ENCODE measurements around the gene TMEM14A.

The TMEM14A gene

DNA sequence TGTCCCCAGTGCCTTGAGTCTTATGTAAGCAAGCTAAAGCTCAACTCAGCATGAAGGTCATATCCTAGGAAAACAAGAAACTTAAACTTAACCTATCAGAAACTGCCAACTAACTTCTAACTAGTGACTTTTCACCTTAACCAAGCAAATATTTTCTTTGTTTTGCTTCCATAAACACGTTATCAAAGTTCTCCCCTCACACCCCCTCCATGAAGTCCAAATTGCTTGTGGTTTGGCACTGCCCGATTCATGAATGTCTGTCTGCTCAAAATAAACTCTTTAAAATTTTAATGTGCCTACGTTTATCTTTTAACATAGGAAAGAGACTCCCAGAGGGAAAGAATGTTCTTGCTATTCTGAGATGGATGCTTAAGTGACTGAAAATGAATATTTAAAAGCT is 57.5 kb downstream of the TMEM14A start:
- no peak for DNase-seq
- no peaks in the 10 kb centered on the region for H3K36me3 ChIP-seq
- no peak for TF ChIP-seq CTCF (IDR thresholded peaks at IDR 0.05; ENCODE audit: low read depth, low read length)
- no peaks in the 10 kb centered on the region for H3K27me3 ChIP-seq (ENCODE audit: insufficient read depth, low read depth, severe bottlenecking)
- H3K27ac ChIP-seq: no peak overlapping the region
- no peaks in the 10 kb centered on the region for H3K9me3 ChIP-seq (ENCODE audit: severe bottlenecking)
- no peak overlapping the region for H3K4me3 ChIP-seq (ENCODE audit: low read depth, low read length)

DNA sequence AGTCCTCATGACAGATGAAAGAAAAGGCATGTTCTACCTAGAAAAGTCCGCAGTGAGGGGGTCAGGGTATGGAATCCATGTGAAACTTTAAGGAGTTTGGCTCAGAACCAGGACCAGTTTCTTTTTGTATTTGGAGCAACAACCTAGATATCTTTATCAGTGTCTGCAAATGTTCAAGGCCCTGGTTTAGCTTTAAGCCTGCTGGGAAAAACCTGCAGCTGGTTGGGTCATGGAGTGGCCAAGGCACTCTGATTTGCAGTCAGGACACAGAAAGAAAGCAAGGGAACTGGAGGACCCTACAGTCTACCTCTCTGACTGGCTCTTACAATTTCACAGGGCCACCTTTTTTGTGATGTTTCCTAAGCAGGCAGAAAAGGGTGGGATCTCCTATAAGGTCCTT is 58.7 kb downstream of the TMEM14A start:
- no peak for DNase-seq
- Histone ChIP-seq H3K9me3 (ENCODE audit: severe bottlenecking) (no peaks in the 10 kb centered on the region), H3K27me3 (ENCODE audit: insufficient read depth, low read depth, severe bottlenecking) (no peaks in the 10 kb centered on the region), H3K4me3 (ENCODE audit: low read depth, low read length) (no peak overlapping the region), H3K27ac (no peak overlapping the region), H3K36me3 (no peaks in the 10 kb centered on the region)
- TF ChIP-seq CTCF (IDR thresholded peaks at IDR 0.05; ENCODE audit: low read depth, low read length): no peak

DNA sequence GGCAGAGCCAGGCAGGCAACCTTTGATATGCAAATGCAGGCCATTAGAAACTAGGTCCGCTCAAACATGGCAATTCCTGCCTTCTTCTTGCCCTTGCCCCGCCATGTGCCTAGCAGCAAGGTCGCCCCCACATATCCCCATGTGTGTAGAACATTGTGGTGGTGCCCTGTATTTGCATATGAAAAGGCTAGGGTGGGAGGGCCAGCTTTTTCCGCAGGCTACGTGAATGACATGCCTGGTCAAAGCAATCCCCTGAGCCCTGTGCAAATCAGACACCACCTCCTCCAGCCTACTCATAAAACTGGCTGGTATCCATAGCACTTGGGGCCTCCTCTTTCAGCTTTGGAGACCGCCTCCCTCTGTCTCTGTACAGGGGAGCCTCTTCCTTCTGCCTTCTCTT is 60.8 kb downstream of the TMEM14A start:
- Histone ChIP-seq H3K27me3 (ENCODE audit: insufficient read depth, low read depth, severe bottlenecking) (no peaks in the 10 kb centered on the region), H3K27ac (no peak overlapping the region), H3K9me3 (ENCODE audit: severe bottlenecking) (no peaks in the 10 kb centered on the region), H3K4me3 (ENCODE audit: low read depth, low read length) (no peak overlapping the region), H3K36me3 (no peaks in the 10 kb centered on the region)
- TF ChIP-seq CTCF (IDR thresholded peaks at IDR 0.05; ENCODE audit: low read depth, low read length): no peak
- no peak for DNase-seq

DNA sequence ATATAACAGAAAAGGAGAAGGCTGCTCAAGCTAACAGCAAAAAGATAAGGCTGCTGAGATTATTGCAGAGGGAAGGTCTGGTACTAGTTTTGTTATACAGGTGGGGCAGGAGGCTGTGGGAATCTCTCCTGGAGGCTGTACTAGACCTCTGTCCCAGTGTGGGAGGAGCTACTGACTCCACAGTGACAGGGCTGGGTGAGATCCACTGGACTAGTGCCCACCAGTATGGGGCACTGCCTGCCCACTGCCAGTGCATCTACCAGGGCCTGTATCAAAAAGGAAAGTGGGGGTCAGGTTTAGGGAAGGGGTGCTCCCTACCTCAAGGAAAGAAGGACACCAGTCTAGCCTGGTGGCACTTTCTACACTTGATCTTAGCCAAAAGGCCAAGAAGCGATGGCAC is 62.3 kb downstream of the TMEM14A start:
- H3K27ac ChIP-seq: no peak overlapping the region
- no peaks in the 10 kb centered on the region for H3K9me3 ChIP-seq (ENCODE audit: severe bottlenecking)
- H3K27me3 ChIP-seq (ENCODE audit: insufficient read depth, low read depth, severe bottlenecking): no peaks in the 10 kb centered on the region
- no peaks in the 10 kb centered on the region for H3K36me3 ChIP-seq
- no peak for TF ChIP-seq CTCF (IDR thresholded peaks at IDR 0.05; ENCODE audit: low read depth, low read length)
- no peak for DNase-seq
- H3K4me3 ChIP-seq (ENCODE audit: low read depth, low read length): no peak overlapping the region

GRCh38 chr6:52734072-52734471 is 63.2 kb downstream of the TMEM14A start:
- Histone ChIP-seq H3K27me3 (ENCODE audit: insufficient read depth, low read depth, severe bottlenecking) (no peaks in the 10 kb centered on the region), H3K27ac (no peak overlapping the region), H3K36me3 (no peaks in the 10 kb centered on the region), H3K9me3 (ENCODE audit: severe bottlenecking) (no peaks in the 10 kb centered on the region), H3K4me3 (ENCODE audit: low read depth, low read length) (no peak overlapping the region)
- no peak for DNase-seq
- TF ChIP-seq CTCF (IDR thresholded peaks at IDR 0.05; ENCODE audit: low read depth, low read length): no peak

GRCh38 chr6:52735071-52735470 is 64.2 kb downstream of the TMEM14A start:
- TF ChIP-seq CTCF (IDR thresholded peaks at IDR 0.05; ENCODE audit: low read depth, low read length): no peak
- DNase-seq: no peak
- no peak overlapping the region for H3K27ac ChIP-seq
- no peaks in the 10 kb centered on the region for H3K9me3 ChIP-seq (ENCODE audit: severe bottlenecking)
- no peak overlapping the region for H3K4me3 ChIP-seq (ENCODE audit: low read depth, low read length)
- no peaks in the 10 kb centered on the region for H3K27me3 ChIP-seq (ENCODE audit: insufficient read depth, low read depth, severe bottlenecking)
- no peaks in the 10 kb centered on the region for H3K36me3 ChIP-seq
